Heart left ventricle (tissue), 16 donors: ENCODE results near the gene RAB11FIP5. TPM values are rescaled to one million over a fixed set of nuclear protein-coding genes. Genes with fewer than 3 reads are reported as not detected.

ENCODE experiments used
- ATAC-seq, 4 donors: fragments of 200-7000 bp; cut with Tn5 transposase; one replicate each; pipeline ENCODE4 v1.9.1; 2020 to 2022; ENCODE audit warnings: moderate library complexity in 4 of 4, mild to moderate bottlenecking in 3 of 4, moderate number of reproducible peaks in 1 of 4
- DNase-seq, 5 donors: peaks; one replicate each; pipeline ENCODE4 v3.0.0-alpha.2; 2020
- H3K27ac ChIP-seq, 12 donors: fragments of 200-600 bp; sonication (generic) in 4 of 12; one replicate each; pipeline versions ENCODE4 v1.5.0 to v1.8.0; 2016 to 2022; ENCODE audit warnings: mild to moderate bottlenecking in 2 of 12
- H3K27me3 ChIP-seq, 9 donors: fragments of 200-600 bp; sonication (generic) in 2 of 9; one replicate each; pipeline versions ENCODE4 v1.5.1 to v1.8.0; 2016 to 2022; ENCODE audit warnings: mild to moderate bottlenecking in 3 of 9
- H3K36me3 ChIP-seq, 9 donors: fragments of 200-600 bp; sonication (generic) in 2 of 9; one replicate each; pipeline versions ENCODE4 v1.5.0 to v1.8.0; 2018 to 2022; ENCODE audit warnings: mild to moderate bottlenecking in 2 of 9
- H3K4me1 ChIP-seq, 12 donors: fragments of 200-600 bp; sonication (generic) in 4 of 12; one replicate each; pipeline versions ENCODE4 v1.5.0 to v1.8.0; 2016 to 2022; ENCODE audit warnings: mild to moderate bottlenecking in 3 of 12
- H3K4me3 ChIP-seq, 12 donors: fragments of 200-600 bp; sonication (generic) in 4 of 12; one replicate each; pipeline versions ENCODE4 v1.5.0 to v1.8.0; 2017 to 2022; ENCODE audit warnings: mild to moderate bottlenecking in 9 of 12, moderate library complexity in 4 of 12
- H3K9me3 ChIP-seq, 12 donors: fragments of 200-600 bp; sonication (generic) in 4 of 12; one replicate each; pipeline versions ENCODE4 v1.5.0 to v1.8.0; 2016 to 2022; ENCODE audit warnings: mild to moderate bottlenecking in 1 of 12
- POLR2A ChIP-seq, 2 donors: fragments of 450-650 bp; IDR thresholded peaks; one replicate each; pipeline ENCODE4 v1.6.1; 2017; ENCODE audit warnings: antibody characterized with exemption in 2 of 2, mild to moderate bottlenecking in 2 of 2, moderate library complexity in 2 of 2
- WGBS, 4 donors: extraction: QIAGEN DNeasy Blood & Tissue Kit in 2 of 4; methylation state at CpG; one replicate each; pipeline versions ENCODE4 v1.1.5 to v1.1.7; 2013 to 2018; 5-methylcytosine and 5-hydroxymethylcytosine counted together
- intact Hi-C, 10 donors: fragments of 100-400 bp; cut with DNase I; formaldehyde crosslinking; loops; one replicate each; pipeline versions ENCODE4 v1.11.1 to v1.14.2; 2022
- polyA plus RNA-seq, 2 donors: library from polyadenylated mRNA; stranded (reverse); fragments of 200-250 nt; gene quantifications; one replicate each; pipeline ENCODE4 v1.2.3, GENCODE V29; 2013
- total RNA-seq, 9 donors: library from RNA; depleted of rRNA in 2 of 9; stranded (reverse); fragments of >200 nt in 2 of 9; fragmentation: NEBNext Ultra II Directional in 3 of 9; extraction: Animal tissue kit (Norgen Biotek cat#: 25700) in 3 of 9; gene quantifications; one replicate each; pipeline versions ENCODE4 v1.1.0 to v1.2.4, GENCODE V29; 2016 to 2023
- TF ChIP-seq, protein P1 (sequence below), 12 donors: fragments of 200-600 bp; sonication (generic) in 4 of 12; IDR thresholded peaks; one replicate each; pipeline versions ENCODE4 v1.5.0 to v1.8.0; 2018 to 2022; ENCODE audit warnings: antibody characterized with exemption in 12 of 12, mild to moderate bottlenecking in 5 of 12
- donor health status: ischemic (EF 13 %, LVEDD 7.1; RV severe dilation, severe dysfunction).
- donor health status: healthy with polysubstance abuse.
- donor health status: DM: no; HTN: yes; CAD: no.
- donor health status: DM: no; HTN: no; CAD: no.
- donor health status: ischemic (EF 25% LVEDD 6.9; RV normal size, moderate dysfunction).
- donor health status: ischemic (EF 25% LVEDD 5.7; RV mildly dilated, moderate dysfunction).
- donor health status: healthy.
- donor health status: DM: yes; HTN: yes; CAD: no.
- donor health status: ischemic (EF 35%, LVEDD 5.7; RV mildly dilated, moderate dysfunction).
- donor health status: nonischemic (EF 11% LVEDD 7.7; RV severe dilation, severe dysfunction).
- donor health status: DM: yes; HTN: yes; CAD: no.
- donor health status: PGD.
- donor health status: ischemic (EF 29% LVEDD 5.4; RV normal size, mild dysfunction).
- donor health status: nonischemic (EF 23%, LVEDD 6.1; RV moderate dilation, normal function).

The RAB11FIP5 gene
- total and polyA plus RNA-seq, 11 donors: 10.7 to 50.7 (median 24.8) TPM

DNA sequence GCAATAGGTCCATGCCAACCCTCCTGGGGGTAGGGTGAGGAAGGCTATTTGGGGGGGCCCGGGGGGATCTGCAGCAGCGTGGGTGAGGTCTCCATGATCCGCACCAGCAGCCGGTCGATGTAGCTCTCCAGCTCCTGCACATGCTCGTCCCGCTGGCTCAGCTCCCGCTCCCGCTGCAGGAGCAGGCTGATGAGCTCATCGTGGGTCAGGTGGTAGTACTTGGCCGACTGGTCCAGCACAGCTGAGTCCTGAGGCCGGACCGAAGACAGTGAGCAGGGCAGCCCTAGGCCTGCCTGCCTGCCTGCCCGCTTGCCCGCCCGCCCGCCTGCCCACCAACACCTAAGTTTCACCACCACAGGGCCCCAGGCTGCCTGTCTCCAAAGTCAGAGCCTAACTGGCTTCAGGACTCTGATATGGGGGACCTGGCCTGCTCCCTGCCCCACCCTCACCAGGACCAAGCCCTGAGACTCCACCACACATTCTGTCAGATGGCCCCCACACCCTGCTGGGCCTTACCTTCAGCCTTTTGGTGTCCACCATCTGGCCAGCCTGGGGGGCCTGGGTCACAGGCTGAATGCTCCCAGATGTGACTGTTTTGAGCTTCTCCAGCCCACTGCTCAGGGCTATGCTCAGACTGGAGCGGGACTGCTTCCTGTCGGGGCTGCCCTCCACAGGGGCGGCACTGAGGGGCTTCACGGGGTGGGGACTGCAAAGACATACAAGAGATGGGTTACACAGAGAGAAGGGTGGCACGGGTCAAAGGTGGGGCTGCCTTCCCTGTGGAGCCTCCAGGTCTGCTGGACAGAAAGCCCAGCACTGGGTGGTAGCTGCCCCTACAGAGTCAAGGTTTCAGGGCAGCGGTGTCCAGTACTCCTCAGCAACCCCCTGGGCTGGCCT lies 37.0 kb downstream of the RAB11FIP5 start:
- intact Hi-C loops: no loop called here
- Histone ChIP-seq H3K27me3 (no peaks in the 10 kb centered on the region), H3K9me3 (no peaks in the 10 kb centered on the region), H3K36me3 (peaks cover 0 to 31% (median 9%) of the 10 kb centered on the region in 9 donors), H3K27ac (peak overlapping the region in 6 of 12 donors; percentile 7 to 72 (median 34)), H3K4me3 (no peak overlapping the region), H3K4me1 (peaks cover 0 to 15% (median 7%) of the 10 kb centered on the region in 12 donors)
- ATAC-seq (peak in 1 of 4 donors; percentile 12), DNase-seq (peak; percentile 64 to 80 (median 76))
- WGBS, 4 donors: 71 to 92% (median 76%) methylated on average over 13 to 23 of the region's 23 CpGs
- no peak for TF ChIP-seq POLR2A (IDR thresholded peaks at IDR 0.05)
- TF ChIP-seq, protein P1, sequence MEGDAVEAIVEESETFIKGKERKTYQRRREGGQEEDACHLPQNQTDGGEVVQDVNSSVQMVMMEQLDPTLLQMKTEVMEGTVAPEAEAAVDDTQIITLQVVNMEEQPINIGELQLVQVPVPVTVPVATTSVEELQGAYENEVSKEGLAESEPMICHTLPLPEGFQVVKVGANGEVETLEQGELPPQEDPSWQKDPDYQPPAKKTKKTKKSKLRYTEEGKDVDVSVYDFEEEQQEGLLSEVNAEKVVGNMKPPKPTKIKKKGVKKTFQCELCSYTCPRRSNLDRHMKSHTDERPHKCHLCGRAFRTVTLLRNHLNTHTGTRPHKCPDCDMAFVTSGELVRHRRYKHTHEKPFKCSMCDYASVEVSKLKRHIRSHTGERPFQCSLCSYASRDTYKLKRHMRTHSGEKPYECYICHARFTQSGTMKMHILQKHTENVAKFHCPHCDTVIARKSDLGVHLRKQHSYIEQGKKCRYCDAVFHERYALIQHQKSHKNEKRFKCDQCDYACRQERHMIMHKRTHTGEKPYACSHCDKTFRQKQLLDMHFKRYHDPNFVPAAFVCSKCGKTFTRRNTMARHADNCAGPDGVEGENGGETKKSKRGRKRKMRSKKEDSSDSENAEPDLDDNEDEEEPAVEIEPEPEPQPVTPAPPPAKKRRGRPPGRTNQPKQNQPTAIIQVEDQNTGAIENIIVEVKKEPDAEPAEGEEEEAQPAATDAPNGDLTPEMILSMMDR (IDR thresholded peaks at IDR 0.05): no peak

- H3K4me3 ChIP-seq: no peak overlapping the region
- TF ChIP-seq POLR2A (IDR thresholded peaks at IDR 0.05): no peak
- no peak for ATAC-seq
- intact Hi-C loops: loop anchor here in 4 of 10 donors (5.0 kb wide), 5 partner anchors 38 to 182 kb away; partner anchors contain the start of gene RAB11FIP5 (in 1 of the 4)
- no peaks in the 10 kb centered on the region for H3K9me3 ChIP-seq
- H3K27ac ChIP-seq: no peak overlapping the region
- DNase-seq: no peak
- peaks cover 0 to 18% (median 4%) of the 10 kb centered on the region in 9 donors for H3K36me3 ChIP-seq
- peaks cover 3 to 25% (median 13%) of the 10 kb centered on the region in 12 donors for H3K4me1 ChIP-seq
- 86 to 91% (median 88%) methylated on average over 12 to 13 of the region's 13 CpGs for WGBS, 4 donors
- no peaks in the 10 kb centered on the region for H3K27me3 ChIP-seq
Observed at GRCh38 chr2:73074110-73075069, 38.4 kb downstream of the RAB11FIP5 start.

GRCh38 chr2:73072416-73072815 lies 40.3 kb downstream of the RAB11FIP5 start:
- Histone ChIP-seq H3K27ac (peak overlapping the region in 7 of 12 donors; percentile 88 to 98 (median 93)), H3K36me3 (peaks cover 0 to 11% (median 0%) of the 10 kb centered on the region in 9 donors), H3K4me1 (peaks cover 3 to 39% (median 21%) of the 10 kb centered on the region in 12 donors), H3K4me3 (peak overlapping the region in 9 of 12 donors; percentile 66 to 99 (median 90)), H3K9me3 (no peaks in the 10 kb centered on the region), H3K27me3 (no peaks in the 10 kb centered on the region)
- TF ChIP-seq, protein P1 (IDR thresholded peaks at IDR 0.05): no peak
- TF ChIP-seq POLR2A (IDR thresholded peaks at IDR 0.05): no peak
- DNase-seq (no peak), ATAC-seq (no peak)
- WGBS, 4 donors: 91 to 100% (median 96%) methylated on average over 1 of the region's 1 CpG
- intact Hi-C loops: loop anchor here in 4 of 10 donors (5.0 kb wide), 5 partner anchors 40 to 180 kb away; partner anchors contain the start of gene RAB11FIP5 (in 1 of the 4)

GRCh38 chr2:73072129-73072395 lies 40.7 kb downstream of the RAB11FIP5 start:
- intact Hi-C loops: loop anchor here in 4 of 10 donors (5.0 kb wide), 5 partner anchors 40 to 180 kb away; partner anchors contain the start of gene RAB11FIP5 (in 1 of the 4)
- 11 to 25% (median 17%) methylated on average over 11 of the region's 11 CpGs for WGBS, 4 donors
- H3K27ac ChIP-seq: peak overlapping the region; percentile 74 to 98 (median 93)

More at GRCh38 chr2:73072129-73072395, 40.7 kb downstream of the RAB11FIP5 start:
- peak in 2 of 4 donors; percentile 0 to 11 for ATAC-seq
- peak overlapping the region; percentile 57 to 99 (median 87) for H3K4me3 ChIP-seq
- no peaks in the 10 kb centered on the region for H3K27me3 ChIP-seq
- peak in 2 of 5 donors; percentile 48 to 74 for DNase-seq
- H3K4me1 ChIP-seq: peaks cover 3 to 39% (median 21%) of the 10 kb centered on the region in 12 donors
- TF ChIP-seq, protein P1 (IDR thresholded peaks at IDR 0.05): no peak
- no peaks in the 10 kb centered on the region for H3K9me3 ChIP-seq
- H3K36me3 ChIP-seq: peaks cover 0 to 11% (median 0%) of the 10 kb centered on the region in 9 donors
